GM21717 (cell line): ENCODE data around the gene PRTFDC1.
A peak's percentile ranks its signal among the peaks of the same experiment; 100 is the strongest.
"Not testable (repeated sequence)": the region's sequence is repeated elsewhere in the genome, so short reads cannot be mapped to it uniquely, and the experiment has no call there.

Experiments
- ATAC-seq: cut with Tn5 transposase; IDR thresholded peaks from one replicate; pipeline ENCODE4 v1.9.1; 2021; ENCODE audit warnings: mild to moderate bottlenecking, moderate library complexity; ENCODE audit not compliant: unreplicated experiment

PRTFDC1 gene

DNA sequence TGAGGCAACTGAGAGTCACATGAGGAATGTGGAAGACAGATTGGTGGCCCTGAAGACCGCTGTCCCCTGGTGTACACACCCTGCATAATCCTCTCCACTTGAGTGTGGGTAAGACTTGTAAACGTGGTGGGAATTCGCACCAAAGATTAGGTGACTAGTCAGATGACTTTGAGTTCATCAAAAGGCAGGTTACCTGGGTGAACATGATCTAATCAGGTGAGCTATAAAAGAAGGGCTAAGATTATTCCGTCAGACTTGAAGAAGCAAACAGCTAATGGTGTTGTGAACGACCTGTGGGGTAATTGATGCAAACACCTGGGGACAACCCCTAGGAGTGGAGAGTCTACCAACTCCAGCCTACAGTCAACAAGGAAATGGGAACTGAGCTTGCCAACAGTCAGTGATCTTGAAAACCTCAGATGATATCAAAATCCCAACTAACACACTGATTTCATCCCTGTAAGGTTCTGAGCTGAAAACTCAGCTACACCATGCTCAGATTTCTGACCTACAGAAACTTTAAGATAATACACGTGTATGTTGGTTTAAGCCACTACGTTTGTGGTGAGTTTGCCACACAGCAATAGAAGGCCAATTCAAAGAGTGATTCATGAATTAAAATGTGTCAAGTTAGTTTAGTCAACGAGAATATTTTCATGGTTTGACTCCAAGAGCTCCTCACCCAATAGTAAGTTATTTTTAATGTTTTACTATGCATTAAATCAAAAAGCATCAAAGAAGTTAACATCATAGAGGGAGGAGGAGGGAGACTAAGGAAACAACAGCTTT is 16.7 kb downstream of the PRTFDC1 start:
- ATAC-seq = no peak

DNA sequence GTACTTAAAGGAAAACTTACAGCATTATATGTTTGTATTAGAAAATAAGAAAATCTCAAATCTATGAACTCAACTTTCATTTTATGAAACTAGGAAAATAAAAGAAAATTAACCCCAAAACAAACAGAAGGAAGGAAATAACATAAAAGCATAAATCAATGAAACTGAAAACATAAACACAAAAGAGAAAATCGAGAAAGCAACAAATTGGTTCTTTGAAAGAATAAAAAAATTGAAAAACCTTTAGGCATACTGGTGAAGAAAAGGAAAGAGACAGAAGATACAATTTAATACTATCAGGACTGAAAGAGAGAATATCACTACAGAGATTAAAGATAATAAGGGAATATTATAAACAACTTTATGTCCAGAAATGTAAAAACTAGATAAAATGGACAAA is 21.2 kb downstream of the PRTFDC1 start:
- no peak for ATAC-seq

DNA sequence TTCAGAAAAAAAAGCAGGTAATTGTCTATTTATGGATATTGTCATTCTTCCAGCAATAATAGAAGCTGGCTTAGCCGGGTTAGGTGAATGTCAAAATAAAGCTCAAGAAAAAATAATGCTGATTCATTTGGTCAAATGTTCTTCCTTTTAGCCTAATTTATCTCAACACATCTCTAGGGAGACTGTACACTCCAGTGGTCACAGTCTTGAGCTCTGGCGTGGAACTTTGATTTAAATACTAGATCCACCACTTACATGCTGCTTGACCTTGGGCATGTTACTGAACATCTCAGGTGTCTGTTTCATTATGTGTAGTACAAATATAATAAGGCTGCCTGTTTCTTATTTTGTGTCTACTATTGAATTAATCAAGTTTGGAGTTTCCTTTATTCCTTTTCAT is 22.0 kb downstream of the PRTFDC1 start:
- no peak for ATAC-seq

DNA sequence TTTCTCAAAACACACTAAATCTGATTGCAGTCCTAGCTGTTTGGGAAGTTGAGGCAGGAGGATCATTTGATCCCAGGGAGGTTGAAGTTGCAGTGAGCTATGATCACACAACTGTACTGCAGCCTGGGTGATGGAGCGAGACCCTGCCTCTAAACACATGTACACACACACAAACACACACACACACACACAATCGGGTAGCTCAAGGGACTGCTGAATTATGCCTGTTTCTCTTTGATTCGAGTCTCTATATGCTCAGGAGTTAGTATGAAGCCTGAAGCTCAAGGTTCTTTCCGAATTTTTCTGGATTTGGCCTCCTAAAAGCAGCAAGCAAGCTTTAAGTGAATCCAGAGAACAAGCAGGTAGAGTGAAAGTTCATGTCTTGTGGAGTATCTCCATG is 22.5 kb downstream of the PRTFDC1 start:
- ATAC-seq = no peak

DNA sequence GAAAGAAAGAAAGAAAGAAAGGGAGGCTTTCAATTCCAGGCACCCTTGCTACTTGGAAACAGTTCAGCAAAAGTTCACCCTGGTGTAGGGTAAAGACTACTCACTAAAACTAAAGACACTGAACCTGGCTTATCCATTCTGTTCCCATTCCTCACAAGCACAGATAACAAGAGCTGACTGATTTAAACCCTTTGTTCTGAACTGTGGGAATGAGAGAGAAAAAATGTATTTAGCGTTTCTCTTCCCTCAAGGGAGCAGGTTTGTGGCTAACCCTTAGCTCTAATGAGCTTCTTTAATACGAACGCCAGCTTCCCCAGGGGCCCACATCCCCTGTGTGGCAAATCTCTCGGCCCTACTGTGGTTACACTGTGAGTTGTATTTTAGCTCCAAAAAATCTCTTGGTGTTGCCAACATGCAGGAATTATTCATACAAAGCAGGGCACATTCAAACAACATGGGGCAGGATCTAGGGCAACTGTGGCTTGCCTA is 23.3 kb downstream of the PRTFDC1 start:
- ATAC-seq = no peak

DNA sequence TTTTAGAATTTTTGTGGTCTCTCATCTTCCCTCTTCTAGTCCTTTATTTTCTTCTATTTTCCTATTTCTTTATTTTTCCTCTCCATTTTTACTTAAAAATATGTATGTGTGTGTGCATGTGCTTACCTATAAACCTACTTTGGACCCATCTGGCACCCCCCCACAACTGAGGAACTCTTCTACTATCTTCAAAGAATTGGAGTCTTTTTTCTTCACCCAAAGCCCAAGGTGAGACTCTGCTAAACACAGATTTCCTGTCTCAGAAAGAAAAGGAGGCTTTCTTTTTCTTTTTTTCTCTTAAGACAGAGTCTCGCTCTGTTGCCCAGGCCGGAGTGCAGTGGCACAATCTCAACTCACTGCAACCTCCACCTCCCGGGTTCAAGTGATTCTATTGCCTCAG is 24.2 kb downstream of the PRTFDC1 start:
- no peak for ATAC-seq

DNA sequence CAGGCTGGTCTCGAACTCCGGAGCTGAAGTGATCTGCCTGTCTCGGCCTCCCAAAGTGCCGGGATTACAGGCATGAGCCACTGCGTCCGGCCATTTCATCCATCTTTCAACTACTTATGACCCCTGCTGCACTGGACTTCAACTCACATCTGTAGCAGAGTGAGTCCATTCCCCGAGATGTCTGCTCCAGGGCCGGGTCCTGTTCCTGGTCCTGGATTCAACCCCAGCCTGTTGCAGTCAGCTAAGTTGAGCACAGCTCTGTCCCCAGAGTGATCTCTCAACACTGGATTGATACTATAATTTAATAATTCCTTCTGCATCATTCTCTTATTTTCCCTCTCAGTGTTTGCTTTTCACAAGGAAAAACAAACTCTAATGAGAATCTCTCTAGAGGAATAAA is 25.8 kb downstream of the PRTFDC1 start:
- ATAC-seq = no peak

DNA sequence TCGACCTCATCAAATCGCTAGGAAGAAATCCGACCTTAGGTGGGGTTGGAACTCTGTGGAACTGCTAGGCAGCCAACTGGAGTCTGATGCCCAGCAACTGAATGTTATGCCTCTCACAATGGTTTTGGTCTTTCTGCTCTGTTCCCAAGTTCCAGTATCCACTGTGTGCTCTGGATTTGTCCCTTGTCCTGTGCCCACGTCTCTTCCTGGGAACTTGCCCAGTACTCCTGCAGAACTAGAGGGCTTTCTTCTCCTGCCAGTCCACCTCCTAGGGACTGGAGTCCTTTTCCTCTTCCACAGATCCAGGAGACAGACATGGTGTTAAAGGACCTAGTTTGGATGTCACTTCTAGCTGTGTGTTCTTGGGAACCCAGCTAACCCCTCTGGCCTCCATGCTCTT is 26.6 kb downstream of the PRTFDC1 start:
- ATAC-seq = no peak

DNA sequence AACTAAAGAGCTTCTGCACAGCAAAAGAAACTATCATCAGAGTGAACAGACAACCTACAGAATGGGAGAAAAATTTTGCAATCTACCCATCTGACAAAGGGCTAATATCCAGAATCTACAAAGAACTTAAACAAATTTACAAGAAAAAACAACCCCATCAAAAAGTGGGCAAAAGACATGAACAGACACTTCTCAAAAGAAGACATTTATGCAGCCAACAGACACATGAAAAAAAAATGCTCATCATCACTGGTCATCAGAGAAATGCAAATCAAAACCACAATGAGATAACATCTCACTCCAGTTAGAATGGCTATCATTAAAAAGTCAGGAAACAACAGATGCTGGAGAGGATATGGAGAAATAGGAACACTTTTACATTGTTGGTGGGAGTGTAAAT is 27.9 kb downstream of the PRTFDC1 start:
- not testable (repeated sequence) for ATAC-seq

DNA sequence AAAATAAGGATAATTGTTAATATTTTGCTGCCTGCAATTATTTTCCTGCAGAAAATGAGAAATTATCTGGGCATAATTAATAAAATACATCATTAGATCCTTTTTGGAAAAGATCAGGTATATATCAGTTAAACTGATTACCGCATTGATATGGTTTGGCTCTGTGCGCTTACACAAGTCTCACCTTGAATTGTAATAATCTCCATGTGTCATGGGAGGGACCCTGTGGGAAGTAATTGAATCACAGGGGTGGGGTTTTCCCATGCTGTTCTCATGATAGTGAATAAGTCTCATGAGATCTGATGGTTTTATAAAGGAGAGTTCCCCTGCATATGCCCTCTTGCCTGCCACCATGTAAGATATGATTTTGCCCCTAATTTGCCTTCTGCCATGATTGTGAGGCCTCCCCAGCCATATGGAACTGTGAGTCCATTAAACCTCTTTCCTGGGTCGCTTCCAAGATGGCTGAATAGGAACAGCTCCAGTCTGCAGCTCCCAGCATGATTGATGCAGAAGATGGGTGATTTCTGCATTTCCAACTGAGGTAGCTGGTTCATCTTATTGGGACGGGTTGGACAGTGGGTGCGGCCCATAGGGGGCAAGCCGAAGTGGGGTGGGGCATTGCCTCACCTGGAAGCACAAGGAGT is 30.1 kb downstream of the PRTFDC1 start:
- not testable (repeated sequence) for ATAC-seq

DNA sequence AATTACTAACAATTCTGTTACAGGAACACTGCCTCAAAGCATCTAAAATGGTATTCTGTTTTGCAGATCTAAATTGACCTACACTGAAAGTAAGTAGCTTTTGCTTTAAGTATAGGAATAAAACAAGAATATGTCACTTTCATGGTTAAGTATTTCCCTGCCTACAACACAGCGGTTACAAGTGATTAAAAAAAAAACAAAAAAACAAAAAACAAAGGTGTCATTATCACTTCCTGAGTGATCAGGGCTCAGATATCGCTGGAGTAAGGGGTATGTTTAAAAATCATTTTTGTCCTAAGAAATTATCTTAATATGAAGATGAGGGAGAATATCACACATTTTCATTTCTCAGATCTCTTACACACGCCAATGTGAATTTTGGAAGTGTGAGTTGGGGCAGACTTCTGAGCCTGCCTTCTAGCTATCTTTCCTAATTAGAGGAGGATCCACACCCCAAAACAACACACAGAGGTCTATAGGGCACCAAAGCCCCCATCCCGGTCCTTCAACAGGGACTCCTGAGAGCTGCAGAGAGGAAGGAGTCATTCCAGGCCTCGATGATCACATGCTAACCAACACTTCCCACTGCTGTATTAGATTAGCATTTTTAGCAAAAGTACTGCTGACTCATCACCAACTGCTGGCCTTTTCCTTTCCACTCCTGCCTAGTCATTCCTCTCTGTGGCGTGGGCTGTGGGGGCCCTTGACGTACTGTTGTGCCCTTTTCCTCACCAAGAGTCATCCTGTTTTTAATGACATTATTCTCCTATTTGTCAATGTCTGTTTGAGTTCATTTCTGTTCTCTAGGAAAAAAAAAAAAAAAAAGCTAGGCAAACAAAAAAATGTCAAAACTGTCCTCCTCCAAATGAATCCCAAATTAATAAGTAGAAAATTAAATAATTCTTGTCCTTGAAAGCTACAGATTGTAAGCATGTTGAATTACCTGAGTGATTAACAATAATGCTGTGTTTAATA is 31.2 kb downstream of the PRTFDC1 start:
- ATAC-seq = peak; percentile 89

DNA sequence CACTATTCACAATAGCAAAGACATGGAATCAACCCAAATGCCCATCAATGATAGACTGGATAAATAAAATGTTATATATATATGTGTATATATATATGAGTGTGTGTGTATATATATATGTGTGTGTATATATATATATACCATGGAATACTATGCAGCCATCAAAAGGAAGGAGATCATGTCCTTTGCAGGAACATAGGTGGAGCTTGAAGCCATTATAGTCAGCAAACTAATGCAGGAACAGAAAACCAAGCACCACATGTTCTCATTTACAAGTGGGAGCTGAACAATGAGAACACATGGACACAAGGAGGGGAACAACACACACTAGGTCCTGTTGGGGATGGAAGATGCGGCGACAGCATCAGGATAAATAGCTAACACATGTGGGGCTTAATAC is 32.2 kb downstream of the PRTFDC1 start:
- not testable (repeated sequence) for ATAC-seq

DNA sequence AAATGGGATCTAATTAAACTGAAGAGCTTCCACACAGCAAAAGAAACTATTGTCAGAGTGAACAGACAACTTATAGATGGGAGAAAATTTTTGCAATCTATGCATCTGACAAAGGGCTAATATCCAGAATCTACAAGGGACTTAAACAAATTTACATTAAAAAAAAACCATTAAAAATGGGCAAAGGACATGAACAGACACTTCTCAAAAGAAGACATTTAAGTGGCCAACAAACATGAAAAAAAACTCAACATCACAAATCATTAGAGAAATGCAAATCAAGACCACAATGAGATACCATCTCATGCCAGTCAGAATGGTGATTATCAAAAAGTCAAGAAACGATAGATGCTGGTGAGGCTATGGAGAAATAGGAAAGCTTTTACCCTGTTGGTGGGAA is 32.8 kb downstream of the PRTFDC1 start:
- ATAC-seq = not testable (repeated sequence)

DNA sequence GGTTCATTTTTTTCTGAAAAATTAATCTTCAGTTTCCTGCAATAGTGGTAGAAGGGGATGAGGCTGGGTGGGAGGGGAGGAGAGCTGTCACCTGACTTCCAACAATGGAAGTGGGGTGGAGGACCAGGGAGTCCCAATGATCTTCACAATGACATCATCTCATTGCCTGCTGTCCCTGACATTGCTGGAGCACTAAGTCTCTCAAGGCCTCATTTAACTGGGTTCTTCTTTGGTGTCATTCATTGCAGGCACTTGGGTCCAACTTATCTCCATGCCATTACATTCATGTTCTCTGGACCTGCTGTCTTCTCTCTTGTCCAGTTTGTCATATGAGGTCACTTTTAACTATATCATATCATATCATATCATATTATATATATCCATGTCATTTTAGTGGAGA is 34.4 kb downstream of the PRTFDC1 start:
- ATAC-seq = no peak

DNA sequence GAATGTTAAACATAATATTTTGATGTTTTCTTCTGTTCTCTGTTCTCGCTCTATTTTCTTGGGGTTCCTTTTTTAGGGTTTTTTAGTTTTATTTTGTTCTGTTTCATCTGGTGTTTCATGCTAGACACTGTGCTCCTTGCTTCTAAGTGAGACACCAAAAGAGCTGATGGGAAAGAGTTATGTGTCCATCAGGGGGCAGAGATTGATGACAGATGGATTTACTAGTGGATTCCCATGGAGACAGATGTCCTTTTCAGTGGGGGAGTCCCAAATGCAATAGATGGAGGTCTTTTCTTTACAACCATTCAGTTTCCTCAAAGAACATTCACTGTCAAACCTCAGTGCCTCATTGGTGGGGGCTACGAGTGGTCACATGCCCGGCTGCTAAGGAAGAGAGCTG is 34.9 kb downstream of the PRTFDC1 start:
- no peak for ATAC-seq

DNA sequence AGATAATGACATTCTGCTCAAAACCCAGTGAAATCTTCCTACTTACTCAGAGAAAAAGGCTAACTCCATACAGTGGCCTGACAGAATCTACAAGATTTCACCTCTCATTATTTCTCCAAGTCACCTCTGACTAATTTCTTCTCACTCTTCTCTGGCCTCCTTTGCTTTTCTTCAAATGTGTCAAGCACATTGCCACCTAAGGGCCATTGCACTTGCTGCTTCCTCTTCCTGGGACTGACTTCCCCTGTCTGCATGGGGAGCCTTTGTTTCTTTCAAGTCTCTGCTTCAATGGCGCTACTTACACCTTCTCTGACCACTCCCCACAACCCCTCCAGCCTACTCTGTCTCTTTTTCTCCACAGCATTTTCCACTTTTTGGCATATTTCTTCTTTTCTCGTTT is 36.0 kb downstream of the PRTFDC1 start:
- ATAC-seq = no peak

DNA sequence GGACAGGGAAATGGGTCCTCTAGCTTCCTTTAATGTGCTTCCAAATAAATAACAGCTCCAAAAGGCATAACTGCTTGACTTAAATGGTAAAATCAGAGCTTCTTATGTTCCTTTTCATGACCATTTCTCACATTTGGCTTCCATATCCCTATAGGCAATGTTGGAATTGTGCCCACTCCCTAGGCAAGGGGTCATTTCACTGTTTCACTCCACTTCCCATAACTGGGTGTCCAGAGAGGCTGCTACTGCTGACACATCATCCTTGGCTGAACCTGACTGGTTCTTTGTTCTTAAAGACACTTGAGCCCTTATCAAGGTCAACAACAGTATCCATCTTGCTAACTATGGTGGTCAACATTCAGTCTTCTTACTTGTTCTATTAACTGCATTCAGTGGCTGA is 37.1 kb downstream of the PRTFDC1 start:
- ATAC-seq = no peak

DNA sequence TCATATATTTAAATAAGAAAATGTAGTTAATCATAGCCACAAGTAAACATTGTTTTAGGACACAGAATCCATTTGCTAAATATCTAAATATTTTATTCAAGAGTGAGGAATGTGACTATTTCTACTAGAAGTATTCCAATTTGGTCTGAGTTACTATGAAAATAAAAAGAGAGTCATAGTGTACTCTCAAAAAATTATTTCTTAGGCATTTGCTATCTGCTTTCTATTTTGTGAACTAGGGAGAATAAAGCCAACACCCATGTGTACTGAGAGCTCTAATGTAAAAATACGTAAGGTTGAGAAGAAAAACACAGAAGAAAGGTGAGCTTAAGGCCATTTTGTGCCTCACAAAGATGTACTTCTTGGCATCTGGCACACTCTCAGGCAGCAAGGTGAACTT is 38.3 kb downstream of the PRTFDC1 start:
- ATAC-seq = no peak

DNA sequence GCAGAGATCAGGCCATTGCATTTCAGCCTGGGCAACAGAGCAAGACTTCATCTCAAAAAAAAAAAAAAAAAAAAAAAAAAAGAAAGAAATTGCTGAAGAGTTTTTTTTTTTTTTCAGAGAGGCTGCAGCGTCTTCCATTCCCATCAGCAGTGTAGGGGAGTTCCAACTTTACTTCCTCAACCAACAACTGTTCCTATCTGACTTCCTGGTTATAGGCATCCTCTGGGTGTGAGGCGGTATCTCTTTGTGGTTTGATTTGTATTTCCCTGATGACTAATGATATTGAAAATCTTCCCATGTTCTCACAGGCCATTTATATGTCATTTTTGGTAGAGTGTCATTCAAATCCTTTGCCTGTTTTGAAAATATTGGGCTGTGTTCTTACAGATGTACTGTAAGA is 40.2 kb downstream of the PRTFDC1 start:
- no peak for ATAC-seq

DNA sequence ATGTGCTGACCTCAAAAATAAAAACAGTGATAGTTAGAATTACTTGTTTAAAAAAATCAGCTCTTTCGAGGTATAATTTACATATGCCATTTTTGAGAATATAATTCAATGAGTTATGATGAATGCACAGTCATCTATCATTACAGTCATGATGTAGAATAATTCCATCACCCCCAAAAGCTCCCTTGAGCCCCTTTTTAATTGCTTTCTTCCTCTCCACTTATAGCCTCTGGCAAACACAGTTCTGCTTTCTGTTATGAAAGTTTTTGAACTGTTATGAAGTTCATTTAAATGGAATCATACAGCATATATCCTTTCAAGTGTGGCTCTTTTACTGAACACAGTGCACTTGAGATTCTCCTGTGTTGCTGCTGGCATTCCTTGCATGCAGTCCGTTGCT is 41.4 kb downstream of the PRTFDC1 start:
- ATAC-seq = no peak

DNA sequence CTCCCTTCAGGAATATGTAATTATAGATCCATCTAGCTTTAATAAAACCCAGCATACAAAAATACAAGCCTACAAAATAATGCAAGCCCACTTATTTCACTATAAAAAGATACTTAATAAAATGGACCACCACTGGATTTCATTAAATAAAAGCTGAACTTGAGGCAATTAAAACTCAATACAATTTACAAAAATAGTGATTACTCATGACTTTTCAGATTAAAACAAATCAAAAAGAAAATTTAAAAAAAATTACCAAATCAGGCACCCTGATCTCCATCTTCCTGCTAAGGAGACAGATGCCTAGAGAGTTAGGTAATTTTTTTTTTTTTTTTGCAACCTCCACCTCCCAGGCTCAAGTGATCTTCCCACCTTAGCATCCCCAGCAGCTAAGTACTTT is 41.8 kb downstream of the PRTFDC1 start:
- ATAC-seq = no peak
